ENCODE results near the gene MSI2.

Gene MSI2

GRCh38 chr17:57270801-57271245 is 14.5 kb downstream of the MSI2 start:
- no peak for DNase-seq (ENCODE audit: low read depth in 2 of 2)

GRCh38 chr17:57271821-57272220 is 15.5 kb downstream of the MSI2 start:
- DNase-seq (ENCODE audit: low read depth in 2 of 2): no peak

GRCh38 chr17:57273490-57273889 is 17.2 kb downstream of the MSI2 start:
- no peak for DNase-seq (ENCODE audit: low read depth in 2 of 2)

GRCh38 chr17:57274162-57274561 is 17.8 kb downstream of the MSI2 start:
- DNase-seq (ENCODE audit: low read depth in 2 of 2): no peak

GRCh38 chr17:57275071-57275764 is 18.9 kb downstream of the MSI2 start:
- DNase-seq (ENCODE audit: low read depth in 2 of 2): no peak

DNA sequence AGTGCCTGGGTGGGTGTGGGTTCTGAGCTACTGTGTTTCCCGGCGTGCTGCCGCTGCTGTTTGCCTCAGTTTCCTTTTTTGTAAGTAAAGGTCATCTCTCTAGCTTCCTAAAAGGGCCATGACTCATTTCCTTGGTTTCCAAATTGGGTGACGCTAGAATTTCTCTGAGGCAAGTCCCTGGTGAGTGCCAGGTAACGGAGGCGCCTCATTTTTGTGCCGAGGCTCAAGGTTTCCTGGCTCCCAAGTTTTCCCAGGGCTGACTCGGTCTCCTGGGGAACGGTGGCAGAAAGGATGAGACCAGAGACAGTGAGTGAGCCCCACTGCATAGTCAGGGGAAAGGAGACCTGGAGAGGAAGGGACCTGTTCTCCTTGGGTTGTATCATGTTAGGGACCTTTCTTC is 20.3 kb downstream of the MSI2 start:
- no peak for DNase-seq (ENCODE audit: low read depth in 2 of 2)

DNA sequence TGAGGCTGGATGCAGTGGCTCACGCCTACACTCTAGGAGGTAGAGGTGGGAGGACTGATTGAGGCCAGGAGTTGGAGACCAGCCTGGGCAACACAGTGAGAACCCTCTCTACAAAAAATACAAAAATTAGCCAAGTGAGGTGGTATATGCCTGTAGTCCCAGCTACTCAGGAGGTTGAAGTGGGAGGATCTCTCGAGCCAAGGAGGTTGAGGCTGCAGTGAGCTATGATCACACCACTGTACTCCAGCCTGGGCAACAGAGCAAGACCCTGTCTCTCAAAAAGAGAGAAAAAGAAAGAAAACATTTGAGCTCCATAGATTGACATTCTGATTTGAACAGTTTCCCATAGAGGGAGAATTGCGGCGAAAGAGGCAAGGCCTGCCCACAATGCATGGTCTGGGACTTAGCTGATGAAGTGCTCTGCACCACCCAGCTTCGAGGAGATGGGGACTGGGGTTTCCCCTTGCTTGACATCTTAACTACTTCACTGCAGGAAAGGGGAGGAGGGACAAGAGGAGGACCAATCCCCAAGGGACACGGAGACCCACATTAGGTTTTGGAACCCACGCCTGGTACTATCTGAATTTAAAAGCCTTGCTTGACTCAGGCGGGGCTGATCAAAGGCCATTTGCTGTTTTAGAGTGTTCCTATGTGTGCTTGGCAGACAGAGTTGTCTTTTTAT is 21.7 kb downstream of the MSI2 start:
- DNase-seq (ENCODE audit: low read depth in 2 of 2): no peak

DNA sequence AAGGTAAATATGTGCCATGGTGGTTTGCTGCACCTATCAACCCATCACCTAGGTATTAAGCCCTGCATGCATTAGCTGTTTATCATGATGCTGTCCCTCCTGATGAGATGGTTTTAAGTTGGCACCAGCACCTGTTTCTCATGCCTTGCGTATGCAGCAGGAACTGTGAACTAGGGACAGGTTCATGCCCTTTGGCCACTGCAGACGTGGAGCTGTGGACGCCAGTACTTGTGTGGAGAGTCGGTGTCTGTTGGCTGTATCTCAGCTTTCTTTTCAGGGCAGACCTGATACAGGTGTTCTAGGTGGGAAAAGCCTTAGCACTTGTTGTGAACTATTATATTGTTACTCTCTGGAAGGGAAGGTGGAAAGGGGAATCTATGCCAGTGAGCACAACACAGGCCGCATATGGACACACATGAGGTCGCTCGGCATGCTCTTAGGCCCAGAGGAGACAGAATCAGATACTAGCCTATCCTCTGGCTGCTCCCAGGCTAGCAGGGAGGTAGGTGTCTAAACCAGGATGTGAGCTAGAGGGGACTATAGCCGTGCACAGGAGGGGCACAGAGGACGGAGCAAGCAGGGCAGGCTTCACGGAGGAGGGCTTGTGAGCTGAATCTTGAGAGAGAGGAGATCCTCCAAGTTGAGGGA is 22.5 kb downstream of the MSI2 start:
- DNase-seq (ENCODE audit: low read depth in 2 of 2): no peak

DNA sequence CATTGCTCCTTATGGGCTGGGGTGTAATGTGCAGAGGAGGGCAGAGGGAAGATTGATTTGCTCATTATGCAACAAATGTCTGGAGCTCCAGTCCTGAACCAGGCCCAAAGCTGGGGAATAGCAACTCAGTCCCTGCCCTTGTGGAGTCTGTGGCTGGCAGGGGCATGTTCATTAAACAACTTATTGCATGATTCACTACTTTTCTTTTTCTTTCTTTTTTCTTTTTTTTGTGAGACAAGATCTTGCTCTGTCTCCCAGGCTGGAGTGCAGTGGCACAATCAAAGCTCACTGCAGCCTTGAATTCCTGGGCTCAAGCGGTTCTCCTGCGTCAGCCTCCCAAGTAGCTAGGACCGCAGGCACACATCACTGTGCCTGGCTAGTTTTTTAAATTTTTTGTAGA is 23.1 kb downstream of the MSI2 start:
- DNase-seq (ENCODE audit: low read depth in 2 of 2): no peak

DNA sequence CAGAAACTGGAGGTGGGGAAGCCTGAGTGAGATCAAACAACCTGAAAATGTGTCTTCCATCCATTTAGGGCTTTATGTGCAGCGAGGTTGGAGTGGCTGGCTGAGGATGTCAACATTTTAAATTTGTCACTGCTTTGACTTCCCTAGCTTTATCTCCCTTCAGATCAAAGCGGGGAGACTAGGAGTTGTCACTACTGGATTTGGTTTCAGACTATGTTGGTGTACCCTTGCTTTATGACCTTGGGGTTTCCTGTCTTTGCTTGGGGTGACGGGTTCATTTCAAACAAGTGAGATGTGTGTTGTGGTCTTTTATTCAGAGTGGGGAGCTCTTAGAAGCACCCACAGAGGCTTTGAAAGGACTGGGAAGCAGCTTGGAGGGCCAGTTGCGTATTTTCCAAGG is 25.6 kb downstream of the MSI2 start:
- no peak for DNase-seq (ENCODE audit: low read depth in 2 of 2)

DNA sequence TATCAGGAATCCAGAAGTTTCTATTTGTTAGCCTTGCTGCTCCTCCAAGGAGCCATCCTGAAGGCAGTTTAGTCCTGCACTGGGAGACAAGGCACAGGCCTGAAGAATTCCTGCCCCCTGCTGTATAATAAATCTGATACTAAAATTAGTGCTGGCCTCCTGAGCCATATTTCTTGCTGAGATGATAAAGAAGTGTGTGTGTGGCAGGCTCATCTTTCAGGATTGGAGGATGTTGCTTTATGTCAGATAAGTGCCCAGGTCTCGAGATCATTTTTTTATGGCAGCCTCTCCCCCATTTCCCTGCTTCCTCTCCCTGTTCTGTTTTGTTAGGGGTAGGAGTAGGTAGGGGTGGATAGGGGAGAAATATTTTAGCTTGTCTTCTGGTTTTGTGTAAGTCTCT is 26.0 kb downstream of the MSI2 start:
- DNase-seq (ENCODE audit: low read depth in 2 of 2): no peak

- no peak for DNase-seq (ENCODE audit: low read depth in 2 of 2)
These were observed 27.1 kb downstream of the MSI2 start for GRCh38 chr17:57283203-57283971.

DNA sequence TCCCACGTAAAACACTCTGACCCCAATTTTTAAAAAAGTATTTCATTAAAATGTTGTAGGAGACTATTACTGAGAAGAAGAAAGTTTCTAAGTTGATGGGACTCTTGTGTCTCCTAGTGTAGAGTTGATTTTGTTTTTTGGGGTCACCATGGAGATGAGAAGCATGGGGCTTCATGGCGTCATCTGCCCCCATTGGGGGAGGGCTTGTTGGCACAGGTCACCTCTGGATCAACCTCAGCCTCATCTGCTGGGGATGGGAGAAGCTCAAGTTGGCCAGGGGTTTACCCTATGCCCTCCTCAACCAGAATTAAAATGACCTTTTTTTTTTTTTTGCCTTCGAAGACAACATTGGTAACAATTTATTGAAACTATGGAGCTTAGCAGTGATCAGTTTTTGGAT is 28.3 kb downstream of the MSI2 start:
- no peak for DNase-seq (ENCODE audit: low read depth in 2 of 2)

- peak; percentile 4 to 15 for DNase-seq (ENCODE audit: low read depth in 2 of 2)
These were observed 28.8 kb downstream of the MSI2 start for GRCh38 chr17:57284984-57285646.

GRCh38 chr17:57285701-57286100 is 29.4 kb downstream of the MSI2 start:
- DNase-seq (ENCODE audit: low read depth in 2 of 2): no peak

- DNase-seq (ENCODE audit: low read depth in 2 of 2): no peak
These were observed 30.2 kb downstream of the MSI2 start for GRCh38 chr17:57286399-57287105.

DNA sequence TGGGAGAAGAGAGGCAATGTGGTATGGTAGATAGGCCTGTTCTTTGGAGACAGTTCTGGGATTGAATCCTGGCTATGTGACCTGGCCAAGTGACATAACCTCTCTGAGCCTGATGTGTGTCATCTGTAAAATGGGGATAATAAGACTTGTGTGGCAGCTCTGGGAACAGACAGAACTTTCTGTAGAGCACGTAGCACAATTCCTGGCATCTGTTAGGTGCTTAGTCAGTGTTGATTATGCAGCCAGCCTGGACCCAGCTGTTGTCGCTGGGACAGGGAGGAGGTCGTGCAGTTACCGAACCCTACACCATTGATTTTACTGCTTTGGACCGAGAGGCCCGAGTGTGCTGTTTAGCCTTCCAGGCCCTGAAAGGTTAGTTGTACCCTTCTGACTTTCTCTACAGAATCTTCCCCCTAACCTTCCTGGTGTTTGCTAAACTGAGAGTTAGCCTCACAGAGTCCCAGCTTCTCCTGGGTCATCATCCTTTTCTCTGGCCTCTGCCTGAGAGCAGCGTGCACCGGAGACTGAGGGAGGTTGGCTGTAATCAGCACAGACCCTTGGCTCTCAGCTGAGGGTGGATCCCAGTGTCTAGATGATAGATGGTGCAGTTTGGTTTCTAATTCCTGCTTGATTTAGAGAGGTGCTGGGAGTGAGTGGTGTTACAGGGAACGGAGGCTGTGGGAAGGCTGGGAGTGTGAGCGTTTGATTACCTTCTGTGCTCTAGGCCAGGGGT is 31.9 kb downstream of the MSI2 start:
- DNase-seq (ENCODE audit: low read depth in 2 of 2): no peak

- no peak for DNase-seq (ENCODE audit: low read depth in 2 of 2)
These were observed 32.4 kb downstream of the MSI2 start for GRCh38 chr17:57288773-57289121.

- DNase-seq (ENCODE audit: low read depth in 2 of 2): no peak
These were observed 32.8 kb downstream of the MSI2 start for GRCh38 chr17:57289130-57289529.

DNA sequence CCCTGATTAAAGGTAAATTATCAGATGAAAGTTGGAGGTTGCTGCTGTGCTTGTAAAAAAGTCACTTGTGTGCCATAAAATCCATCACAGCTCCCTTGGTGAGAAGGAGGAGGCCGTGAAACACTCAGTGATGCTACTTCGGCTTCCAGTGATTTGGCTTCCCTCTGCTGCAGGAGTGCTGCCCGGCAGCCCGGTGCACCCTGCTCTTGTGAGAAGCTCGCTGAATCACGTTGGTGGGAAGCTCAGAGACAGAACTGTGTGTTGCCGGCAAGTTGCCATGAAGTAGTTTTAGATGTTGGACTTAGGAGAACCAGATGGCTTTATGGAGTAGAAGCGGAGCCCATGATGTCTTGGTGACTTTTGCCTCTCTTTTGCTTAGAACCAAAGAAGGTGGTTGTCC is 33.3 kb downstream of the MSI2 start:
- DNase-seq (ENCODE audit: low read depth in 2 of 2): no peak

DNA sequence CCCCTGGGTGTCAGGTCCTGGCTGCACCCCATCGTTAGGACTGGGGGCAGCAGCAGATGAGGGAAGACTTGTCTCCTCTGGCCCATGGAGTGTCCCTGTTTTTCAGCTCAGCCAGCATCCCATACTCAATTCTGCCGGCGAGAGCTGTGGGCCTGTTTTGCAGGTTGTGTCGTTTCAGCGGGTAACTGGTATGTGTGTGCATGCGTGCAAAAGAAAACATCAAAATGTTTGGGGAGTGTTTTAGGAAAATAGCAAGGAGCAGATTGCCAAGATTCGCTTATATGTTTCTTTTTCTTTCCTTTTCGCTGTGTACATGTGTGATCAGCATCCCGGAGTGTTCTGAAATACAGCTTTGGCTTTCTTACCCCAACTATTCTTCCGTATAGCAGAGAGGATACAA is 34.7 kb downstream of the MSI2 start:
- no peak for DNase-seq (ENCODE audit: low read depth in 2 of 2)

Measured in stimulated activated CD8-positive, alpha-beta memory T cell treated with anti-CD3 and anti-CD28 coated beads, Interleukin-15, amount 100 ng/mL, for 4 hours (primary cell).